GM12892 (cell line): ENCODE measurements around the gene OR2H2.

ENCODE experiments used
- POLR2A ChIP-seq: IDR thresholded peaks from 2 replicates; pipeline ENCODE4 v1.6.1; 2011; ENCODE audit warnings: low read depth, low read length, control low read depth
- POLR2AphosphoS5 ChIP-seq: IDR thresholded peaks from 2 replicates; pipeline ENCODE4 v1.6.1; 2011; ENCODE audit warnings: low read depth, low read length, control low read depth

GRCh38 chr6:29610540-29610939 lies 25.6 kb downstream of the OR2H2 start:
- TF ChIP-seq POLR2A, result no peak
- no peak for TF ChIP-seq POLR2AphosphoS5
